ENCODE data around the gene GPR157. TPM values are rescaled to one million over a fixed set of nuclear protein-coding genes. Genes with fewer than 3 reads are reported as not detected.

The GPR157 gene, protein sequence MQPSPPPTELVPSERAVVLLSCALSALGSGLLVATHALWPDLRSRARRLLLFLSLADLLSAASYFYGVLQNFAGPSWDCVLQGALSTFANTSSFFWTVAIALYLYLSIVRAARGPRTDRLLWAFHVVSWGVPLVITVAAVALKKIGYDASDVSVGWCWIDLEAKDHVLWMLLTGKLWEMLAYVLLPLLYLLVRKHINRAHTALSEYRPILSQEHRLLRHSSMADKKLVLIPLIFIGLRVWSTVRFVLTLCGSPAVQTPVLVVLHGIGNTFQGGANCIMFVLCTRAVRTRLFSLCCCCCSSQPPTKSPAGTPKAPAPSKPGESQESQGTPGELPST
- 3.4 and 3.6 TPM in 2 replicates for total RNA-seq

GRCh38 chr1:9128520-9129265, at the start of gene GPR157:
Gene GPR157 (minus strand): TSS chr1:9129102. CDS start chr1:9129027, 75 bp downstream.

GRCh38 chr1:9069326-9070100, 59.4 kb downstream of the GPR157 start, which contains the start of gene SLC2A5:
Gene SLC2A5 (minus strand): TSS chr1:9069635. CDS start chr1:9069536, 99 bp downstream.

Other genes starting within 250 kb of the GPR157 start
- gene CA6, start 183.2 kb downstream of the GPR157 start, total RNA-seq: not detected in 2 replicates
- not detected in 2 replicates for gene SLC2A7, start 102.7 kb downstream of the GPR157 start, total RNA-seq
- under 0.01 TPM in 2 replicates for gene SLC2A5, start 59.5 kb downstream of the GPR157 start, total RNA-seq
- 10.2 and 11.8 TPM in 2 replicates for gene H6PD, start 105.7 kb upstream of the GPR157 start, total RNA-seq
- gene SPSB1, start 163.8 kb upstream of the GPR157 start, total RNA-seq: 21.3 and 28.6 TPM in 2 replicates